Adrenal gland (tissue), 5 donors: ENCODE measurements around the gene TTC4.

Experiments used
- POLR2A ChIP-seq, 2 donors: fragments of 450-650 bp; IDR thresholded peaks; one replicate each; pipeline ENCODE4 v1.6.1; 2017; ENCODE audit warnings: antibody characterized with exemption in 2 of 2, mild to moderate bottlenecking in 2 of 2, moderate library complexity in 1 of 2
- TF ChIP-seq, protein P1 (sequence below), 6 experiments: fragments of 450-650 bp in 4 of 6; fragments of 200-600 bp in 2 of 6; sonication (generic) in 1 of 6; IDR thresholded peaks; 1 replicate in 5 of 6; 2 replicates in 1 of 6; pipeline versions ENCODE4 v1.5.1 to v1.8.0; 2016 to 2021; ENCODE audit warnings: antibody characterized with exemption in 6 of 6, mild to moderate bottlenecking in 2 of 6, moderate library complexity in 1 of 6
- donor health status: DM: no; HTN: no; CAD: no.

DNA sequence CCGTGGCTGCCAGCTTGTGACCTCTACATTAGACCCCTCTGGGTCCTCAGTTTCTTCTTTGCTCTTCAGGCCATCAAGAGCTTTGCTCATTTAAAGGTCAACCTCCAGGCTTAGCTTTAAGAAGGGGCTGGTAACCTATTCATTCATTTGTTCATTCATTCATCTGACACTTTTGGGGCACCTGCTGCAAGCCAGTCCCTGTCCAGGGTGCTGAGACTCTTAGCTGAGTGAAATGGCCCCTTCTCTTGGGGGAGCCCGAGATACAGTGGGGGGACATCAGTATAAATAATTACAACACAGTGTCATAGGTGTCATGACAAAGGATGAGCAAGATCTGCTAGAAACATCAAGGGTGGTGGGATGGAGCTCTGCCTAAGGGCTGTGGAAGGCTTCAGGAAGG lies 10.5 kb upstream of the TTC4 start:
- TF ChIP-seq, protein P1, sequence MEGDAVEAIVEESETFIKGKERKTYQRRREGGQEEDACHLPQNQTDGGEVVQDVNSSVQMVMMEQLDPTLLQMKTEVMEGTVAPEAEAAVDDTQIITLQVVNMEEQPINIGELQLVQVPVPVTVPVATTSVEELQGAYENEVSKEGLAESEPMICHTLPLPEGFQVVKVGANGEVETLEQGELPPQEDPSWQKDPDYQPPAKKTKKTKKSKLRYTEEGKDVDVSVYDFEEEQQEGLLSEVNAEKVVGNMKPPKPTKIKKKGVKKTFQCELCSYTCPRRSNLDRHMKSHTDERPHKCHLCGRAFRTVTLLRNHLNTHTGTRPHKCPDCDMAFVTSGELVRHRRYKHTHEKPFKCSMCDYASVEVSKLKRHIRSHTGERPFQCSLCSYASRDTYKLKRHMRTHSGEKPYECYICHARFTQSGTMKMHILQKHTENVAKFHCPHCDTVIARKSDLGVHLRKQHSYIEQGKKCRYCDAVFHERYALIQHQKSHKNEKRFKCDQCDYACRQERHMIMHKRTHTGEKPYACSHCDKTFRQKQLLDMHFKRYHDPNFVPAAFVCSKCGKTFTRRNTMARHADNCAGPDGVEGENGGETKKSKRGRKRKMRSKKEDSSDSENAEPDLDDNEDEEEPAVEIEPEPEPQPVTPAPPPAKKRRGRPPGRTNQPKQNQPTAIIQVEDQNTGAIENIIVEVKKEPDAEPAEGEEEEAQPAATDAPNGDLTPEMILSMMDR (IDR thresholded peaks at IDR 0.05): no peak
- TF ChIP-seq POLR2A (IDR thresholded peaks at IDR 0.05): no peak
